ENCODE data around the gene CORIN.

Gene CORIN

DNA sequence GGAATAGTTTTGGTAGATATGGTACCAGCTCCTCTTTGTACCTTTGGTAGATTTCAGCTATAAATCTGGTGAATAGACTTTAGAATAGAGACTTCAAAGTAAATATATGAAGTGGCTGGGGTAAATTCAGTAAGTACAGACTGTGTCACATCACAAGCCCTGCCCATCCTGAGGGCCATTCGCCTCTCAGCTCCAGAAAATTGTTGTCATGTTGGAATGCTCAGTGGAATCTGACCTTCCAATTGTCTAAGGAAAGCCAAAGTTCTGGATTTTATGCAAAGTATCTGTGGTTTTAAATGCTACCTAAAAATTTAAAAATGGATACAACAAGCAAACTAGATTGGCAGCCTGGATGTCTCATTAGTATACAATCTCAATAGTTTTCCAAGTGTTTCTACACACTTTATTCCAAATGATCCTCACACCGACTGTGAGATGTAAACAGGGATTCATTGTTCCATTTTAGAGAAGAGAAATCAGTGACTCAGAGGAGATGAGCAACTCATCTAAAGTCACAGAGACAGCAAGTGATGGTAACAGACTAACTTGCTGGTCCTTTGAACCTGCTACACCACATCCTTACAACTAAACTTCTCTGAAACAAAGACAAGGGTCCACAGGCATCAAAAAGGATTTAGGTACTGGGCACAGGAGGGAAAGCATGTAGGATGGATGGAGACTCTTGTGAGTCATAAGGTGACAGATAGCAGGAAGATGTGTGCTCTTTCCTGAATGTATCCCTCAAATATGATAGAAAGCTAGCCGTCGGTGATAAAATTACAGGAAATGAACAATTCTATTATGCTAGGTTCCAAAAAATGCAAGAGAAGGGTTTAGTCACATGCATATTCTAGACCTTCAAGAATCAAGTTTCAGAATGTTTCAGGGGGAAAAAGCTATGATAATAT, 225.5 kb downstream of the CORIN start:
- TF ChIP-seq, protein P1, sequence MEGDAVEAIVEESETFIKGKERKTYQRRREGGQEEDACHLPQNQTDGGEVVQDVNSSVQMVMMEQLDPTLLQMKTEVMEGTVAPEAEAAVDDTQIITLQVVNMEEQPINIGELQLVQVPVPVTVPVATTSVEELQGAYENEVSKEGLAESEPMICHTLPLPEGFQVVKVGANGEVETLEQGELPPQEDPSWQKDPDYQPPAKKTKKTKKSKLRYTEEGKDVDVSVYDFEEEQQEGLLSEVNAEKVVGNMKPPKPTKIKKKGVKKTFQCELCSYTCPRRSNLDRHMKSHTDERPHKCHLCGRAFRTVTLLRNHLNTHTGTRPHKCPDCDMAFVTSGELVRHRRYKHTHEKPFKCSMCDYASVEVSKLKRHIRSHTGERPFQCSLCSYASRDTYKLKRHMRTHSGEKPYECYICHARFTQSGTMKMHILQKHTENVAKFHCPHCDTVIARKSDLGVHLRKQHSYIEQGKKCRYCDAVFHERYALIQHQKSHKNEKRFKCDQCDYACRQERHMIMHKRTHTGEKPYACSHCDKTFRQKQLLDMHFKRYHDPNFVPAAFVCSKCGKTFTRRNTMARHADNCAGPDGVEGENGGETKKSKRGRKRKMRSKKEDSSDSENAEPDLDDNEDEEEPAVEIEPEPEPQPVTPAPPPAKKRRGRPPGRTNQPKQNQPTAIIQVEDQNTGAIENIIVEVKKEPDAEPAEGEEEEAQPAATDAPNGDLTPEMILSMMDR (IDR thresholded peaks at IDR 0.05), result no peak
- H3K4me3 ChIP-seq, result no peak overlapping the region
- H3K36me3 ChIP-seq, result peaks cover 0 to 4% (median 0%) of the 10 kb centered on the region in 3 donors
- no peaks in the 10 kb centered on the region for H3K27me3 ChIP-seq
- H3K4me1 ChIP-seq, result no peaks in the 10 kb centered on the region
- no peak for DNase-seq
- intact Hi-C loops (cut with DNase I; ENCODE audit: low total_unique reads), result no loop called here
- H3K9me3 ChIP-seq, result no peaks in the 10 kb centered on the region
- no peak overlapping the region for H3K27ac ChIP-seq

DNA sequence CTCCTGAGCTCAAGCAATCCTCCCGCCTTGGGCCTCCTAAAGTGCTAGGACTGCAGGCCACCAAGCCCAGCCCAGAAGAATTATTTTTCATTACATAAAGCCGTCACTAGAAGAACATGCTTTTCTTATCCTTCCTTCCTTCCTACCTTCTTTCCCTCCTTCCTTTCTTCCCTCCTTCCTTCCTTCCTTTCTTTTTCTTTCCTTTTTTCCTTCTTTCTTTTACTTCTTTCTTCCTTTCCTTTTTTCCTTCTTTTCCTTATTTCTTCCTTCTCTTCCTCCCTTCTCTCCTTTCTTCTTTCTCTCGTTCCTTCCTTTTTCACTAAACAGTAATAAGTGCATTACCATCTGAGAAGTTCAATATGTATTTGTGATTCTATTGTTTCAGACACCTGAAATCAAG, 231.4 kb downstream of the CORIN start:
- H3K9me3 ChIP-seq, result no peaks in the 10 kb centered on the region
- H3K4me1 ChIP-seq, result no peaks in the 10 kb centered on the region
- H3K36me3 ChIP-seq, result peaks cover 0 to 11% (median 6%) of the 10 kb centered on the region in 3 donors
- H3K27ac ChIP-seq, result no peak overlapping the region
- TF ChIP-seq, protein P1 (IDR thresholded peaks at IDR 0.05), result no peak
- no peak for DNase-seq
- intact Hi-C loops (cut with DNase I; ENCODE audit: low total_unique reads), result no loop called here
- H3K4me3 ChIP-seq, result no peak overlapping the region
- no peaks in the 10 kb centered on the region for H3K27me3 ChIP-seq

DNA sequence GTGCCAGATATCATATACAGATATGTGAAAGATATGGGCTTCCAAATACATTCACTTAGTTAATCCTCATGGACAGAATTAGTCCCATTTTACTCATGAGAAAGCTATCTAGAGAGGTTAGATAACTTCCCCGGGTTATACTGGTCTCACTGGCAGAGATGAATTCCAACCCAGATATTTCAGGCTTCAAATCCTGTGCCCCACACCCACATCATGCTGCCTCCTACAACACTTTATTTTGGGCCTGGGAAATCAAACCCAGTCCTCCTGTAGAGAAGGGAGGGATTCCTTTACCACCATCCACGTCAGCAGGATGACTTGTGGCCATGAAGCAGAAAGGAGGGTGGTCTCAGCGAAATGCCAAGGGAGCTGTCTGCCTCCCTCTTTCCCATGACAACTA, 239.0 kb downstream of the CORIN start:
- no peaks in the 10 kb centered on the region for H3K4me1 ChIP-seq
- no peak overlapping the region for H3K27ac ChIP-seq
- TF ChIP-seq, protein P1 (IDR thresholded peaks at IDR 0.05), result no peak
- DNase-seq, result no peak
- H3K9me3 ChIP-seq, result no peaks in the 10 kb centered on the region
- H3K27me3 ChIP-seq, result no peaks in the 10 kb centered on the region
- intact Hi-C loops (cut with DNase I; ENCODE audit: low total_unique reads), result no loop called here
- H3K36me3 ChIP-seq, result peaks cover 6 to 11% (median 9%) of the 10 kb centered on the region in 3 donors
- no peak overlapping the region for H3K4me3 ChIP-seq

DNA sequence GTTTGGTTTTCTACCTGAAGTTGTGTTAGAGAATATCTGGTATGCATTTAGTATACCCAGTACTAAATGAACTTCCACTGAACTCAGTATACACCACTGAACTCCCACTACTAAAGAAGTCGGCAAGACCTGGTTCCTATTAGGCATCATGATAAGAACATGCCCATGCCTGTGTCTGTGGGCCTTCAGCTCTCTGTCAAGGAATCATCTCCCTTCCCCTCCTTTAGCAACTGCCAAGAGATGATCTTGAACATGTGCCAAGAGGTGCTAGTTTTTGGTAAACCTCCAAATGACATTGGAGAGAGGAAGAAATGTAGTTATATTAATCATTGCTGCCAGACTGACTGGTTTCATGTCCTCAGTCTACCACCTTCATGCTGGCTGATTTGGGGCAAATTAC, 239.5 kb downstream of the CORIN start:
- Histone ChIP-seq H3K4me1 (no peaks in the 10 kb centered on the region), H3K27me3 (no peaks in the 10 kb centered on the region), H3K36me3 (peaks cover 4 to 14% (median 9%) of the 10 kb centered on the region in 3 donors), H3K27ac (no peak overlapping the region), H3K4me3 (no peak overlapping the region), H3K9me3 (no peaks in the 10 kb centered on the region)
- intact Hi-C loops (cut with DNase I; ENCODE audit: low total_unique reads), result no loop called here
- DNase-seq, result no peak
- TF ChIP-seq, protein P1 (IDR thresholded peaks at IDR 0.05), result no peak

DNA sequence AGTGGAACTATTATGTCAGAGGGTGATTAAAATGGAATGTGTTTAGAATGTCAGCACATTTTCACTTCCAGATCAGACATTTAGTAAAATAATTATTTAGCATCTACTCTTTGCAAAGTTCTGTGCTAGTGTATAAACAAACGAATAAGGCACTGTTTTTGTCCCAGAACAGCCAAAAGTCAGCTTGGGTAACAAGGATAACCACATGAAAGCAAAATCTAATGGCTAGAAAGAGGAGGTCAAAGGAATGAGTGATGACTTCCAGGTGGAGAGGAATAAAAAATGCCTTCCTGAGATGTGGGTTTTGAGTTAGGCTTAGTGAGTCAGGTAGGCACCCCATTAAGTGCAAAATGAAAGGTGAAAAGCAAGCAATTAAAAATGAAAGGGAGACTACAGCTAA, 240.2 kb downstream of the CORIN start:
- Histone ChIP-seq H3K27ac (no peak overlapping the region), H3K27me3 (no peaks in the 10 kb centered on the region), H3K4me3 (no peak overlapping the region), H3K4me1 (no peaks in the 10 kb centered on the region), H3K9me3 (no peaks in the 10 kb centered on the region), H3K36me3 (peaks cover under 1 to 14% (median 13%) of the 10 kb centered on the region in 3 donors)
- TF ChIP-seq, protein P1 (IDR thresholded peaks at IDR 0.05), result no peak
- intact Hi-C loops (cut with DNase I; ENCODE audit: low total_unique reads), result no loop called here
- no peak for DNase-seq
